ENCODE measurements around the gene GOPC.

Gene GOPC

GRCh38 chr6:117550618-117551242 lies 51.6 kb downstream of the GOPC start:
- TF ChIP-seq EZH2phosphoT487 (IDR thresholded peaks at IDR 0.05; ENCODE audit: borderline replicate concordance, low read length) = no peak
- TF ChIP-seq, protein P1, sequence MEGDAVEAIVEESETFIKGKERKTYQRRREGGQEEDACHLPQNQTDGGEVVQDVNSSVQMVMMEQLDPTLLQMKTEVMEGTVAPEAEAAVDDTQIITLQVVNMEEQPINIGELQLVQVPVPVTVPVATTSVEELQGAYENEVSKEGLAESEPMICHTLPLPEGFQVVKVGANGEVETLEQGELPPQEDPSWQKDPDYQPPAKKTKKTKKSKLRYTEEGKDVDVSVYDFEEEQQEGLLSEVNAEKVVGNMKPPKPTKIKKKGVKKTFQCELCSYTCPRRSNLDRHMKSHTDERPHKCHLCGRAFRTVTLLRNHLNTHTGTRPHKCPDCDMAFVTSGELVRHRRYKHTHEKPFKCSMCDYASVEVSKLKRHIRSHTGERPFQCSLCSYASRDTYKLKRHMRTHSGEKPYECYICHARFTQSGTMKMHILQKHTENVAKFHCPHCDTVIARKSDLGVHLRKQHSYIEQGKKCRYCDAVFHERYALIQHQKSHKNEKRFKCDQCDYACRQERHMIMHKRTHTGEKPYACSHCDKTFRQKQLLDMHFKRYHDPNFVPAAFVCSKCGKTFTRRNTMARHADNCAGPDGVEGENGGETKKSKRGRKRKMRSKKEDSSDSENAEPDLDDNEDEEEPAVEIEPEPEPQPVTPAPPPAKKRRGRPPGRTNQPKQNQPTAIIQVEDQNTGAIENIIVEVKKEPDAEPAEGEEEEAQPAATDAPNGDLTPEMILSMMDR (IDR thresholded peaks at IDR 0.05; ENCODE audit: low read depth, low read length, poor library complexity, severe bottlenecking) = no peak
- H3K27ac ChIP-seq (ENCODE audit: low read depth, low read length) = no peak overlapping the region
- no peaks in the 10 kb centered on the region for H4K20me1 ChIP-seq (ENCODE audit: control insufficient read depth, insufficient read depth, low read depth, low read length)
- no peaks in the 10 kb centered on the region for H3K36me3 ChIP-seq (ENCODE audit: control insufficient read depth, low read length)
- H3K79me2 ChIP-seq (ENCODE audit: control insufficient read depth, low read length) = no peaks in the 10 kb centered on the region
- no peak overlapping the region for H3K4me3 ChIP-seq (ENCODE audit: low read length)
- peaks cover 14% of the 10 kb centered on the region for H3K27me3 ChIP-seq (ENCODE audit: control insufficient read depth, low read length)
- H3K4me2 ChIP-seq (ENCODE audit: low read length) = no peak overlapping the region
- no peaks in the 10 kb centered on the region for H3K4me1 ChIP-seq (ENCODE audit: control insufficient read depth, low read length)
- no peaks in the 10 kb centered on the region for H3K9me3 ChIP-seq (ENCODE audit: control insufficient read depth, insufficient read depth, low read length)
- no peaks in the 10 kb centered on the region for H3F3A ChIP-seq (ENCODE audit: control insufficient read depth, insufficient read depth)
- no peaks in the 10 kb centered on the region for H3K9me2 ChIP-seq (replicated peaks; ENCODE audit: control insufficient read depth, low read length)

DNA sequence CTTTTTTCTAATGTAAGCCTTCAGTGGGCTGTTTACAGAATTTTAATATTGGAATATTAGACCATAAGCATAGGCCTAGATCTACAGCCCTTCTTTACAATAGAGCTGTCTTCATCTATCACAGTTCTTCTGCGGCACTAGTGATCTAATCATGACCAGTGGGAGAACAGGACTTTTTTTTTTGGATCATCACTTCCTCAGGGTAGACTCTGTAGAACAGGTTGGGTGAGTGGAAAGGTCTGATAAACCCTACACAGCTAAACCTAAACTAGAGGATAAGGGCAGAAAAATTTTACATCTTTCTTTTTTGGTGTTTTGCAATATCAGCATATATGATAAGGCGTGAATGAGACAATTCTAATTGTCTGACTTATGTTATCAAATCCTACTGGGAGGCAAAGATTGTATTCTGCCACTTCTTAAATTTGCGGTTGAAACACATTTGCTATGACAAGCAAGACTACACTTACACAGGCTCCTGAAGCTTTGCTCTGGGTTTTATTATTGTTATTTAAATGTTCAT lies 52.2 kb downstream of the GOPC start:
- H3F3A ChIP-seq (ENCODE audit: control insufficient read depth, insufficient read depth) = no peaks in the 10 kb centered on the region
- no peaks in the 10 kb centered on the region for H4K20me1 ChIP-seq (ENCODE audit: control insufficient read depth, insufficient read depth, low read depth, low read length)
- H3K9me2 ChIP-seq (replicated peaks; ENCODE audit: control insufficient read depth, low read length) = no peaks in the 10 kb centered on the region
- H3K9me3 ChIP-seq (ENCODE audit: control insufficient read depth, insufficient read depth, low read length) = no peaks in the 10 kb centered on the region
- TF ChIP-seq EZH2phosphoT487 (IDR thresholded peaks at IDR 0.05; ENCODE audit: borderline replicate concordance, low read length) = no peak
- H3K4me3 ChIP-seq (ENCODE audit: low read length) = no peak overlapping the region
- no peak overlapping the region for H3K4me2 ChIP-seq (ENCODE audit: low read length)
- H3K36me3 ChIP-seq (ENCODE audit: control insufficient read depth, low read length) = no peaks in the 10 kb centered on the region
- H3K79me2 ChIP-seq (ENCODE audit: control insufficient read depth, low read length) = no peaks in the 10 kb centered on the region
- peaks cover 10% of the 10 kb centered on the region for H3K27me3 ChIP-seq (ENCODE audit: control insufficient read depth, low read length)
- no peak overlapping the region for H3K27ac ChIP-seq (ENCODE audit: low read depth, low read length)
- H3K4me1 ChIP-seq (ENCODE audit: control insufficient read depth, low read length) = no peaks in the 10 kb centered on the region

GRCh38 chr6:117549611-117550010 lies 52.7 kb downstream of the GOPC start:
- peaks cover 8% of the 10 kb centered on the region for H3K27me3 ChIP-seq (ENCODE audit: control insufficient read depth, low read length)
- H3K9me3 ChIP-seq (ENCODE audit: control insufficient read depth, insufficient read depth, low read length) = no peaks in the 10 kb centered on the region
- no peak for TF ChIP-seq EZH2phosphoT487 (IDR thresholded peaks at IDR 0.05; ENCODE audit: borderline replicate concordance, low read length)
- TF ChIP-seq, protein P1 (IDR thresholded peaks at IDR 0.05; ENCODE audit: low read depth, low read length, poor library complexity, severe bottlenecking) = no peak
- no peaks in the 10 kb centered on the region for H3K9me2 ChIP-seq (replicated peaks; ENCODE audit: control insufficient read depth, low read length)
- H3K4me3 ChIP-seq (ENCODE audit: low read length) = no peak overlapping the region
- H3F3A ChIP-seq (ENCODE audit: control insufficient read depth, insufficient read depth) = no peaks in the 10 kb centered on the region
- no peak overlapping the region for H3K27ac ChIP-seq (ENCODE audit: low read depth, low read length)
- no peaks in the 10 kb centered on the region for H3K36me3 ChIP-seq (ENCODE audit: control insufficient read depth, low read length)
- no peaks in the 10 kb centered on the region for H4K20me1 ChIP-seq (ENCODE audit: control insufficient read depth, insufficient read depth, low read depth, low read length)
- H3K4me2 ChIP-seq (ENCODE audit: low read length) = no peak overlapping the region
- no peaks in the 10 kb centered on the region for H3K79me2 ChIP-seq (ENCODE audit: control insufficient read depth, low read length)
- no peaks in the 10 kb centered on the region for H3K4me1 ChIP-seq (ENCODE audit: control insufficient read depth, low read length)

GRCh38 chr6:117548797-117549301 lies 53.5 kb downstream of the GOPC start:
- no peaks in the 10 kb centered on the region for H3K9me3 ChIP-seq (ENCODE audit: control insufficient read depth, insufficient read depth, low read length)
- H3K9me2 ChIP-seq (replicated peaks; ENCODE audit: control insufficient read depth, low read length) = no peaks in the 10 kb centered on the region
- H3K36me3 ChIP-seq (ENCODE audit: control insufficient read depth, low read length) = no peaks in the 10 kb centered on the region
- no peaks in the 10 kb centered on the region for H4K20me1 ChIP-seq (ENCODE audit: control insufficient read depth, insufficient read depth, low read depth, low read length)
- H3K4me3 ChIP-seq (ENCODE audit: low read length) = no peak overlapping the region
- TF ChIP-seq, protein P1 (IDR thresholded peaks at IDR 0.05; ENCODE audit: low read depth, low read length, poor library complexity, severe bottlenecking) = no peak
- TF ChIP-seq EZH2phosphoT487 (IDR thresholded peaks at IDR 0.05; ENCODE audit: borderline replicate concordance, low read length) = no peak
- no peaks in the 10 kb centered on the region for H3K79me2 ChIP-seq (ENCODE audit: control insufficient read depth, low read length)
- no peaks in the 10 kb centered on the region for H3K4me1 ChIP-seq (ENCODE audit: control insufficient read depth, low read length)
- H3F3A ChIP-seq (ENCODE audit: control insufficient read depth, insufficient read depth) = no peaks in the 10 kb centered on the region
- no peak overlapping the region for H3K4me2 ChIP-seq (ENCODE audit: low read length)
- H3K27ac ChIP-seq (ENCODE audit: low read depth, low read length) = no peak overlapping the region
- peaks cover 8% of the 10 kb centered on the region for H3K27me3 ChIP-seq (ENCODE audit: control insufficient read depth, low read length)
